NT2/D1 (cell line): ENCODE results near the gene XPO6.

Experiments used
- DNase-seq: peaks from one replicate; pipeline ENCODE4 v3.0.0-alpha.2; 2011; ENCODE audit warnings: low read depth, low spot score
- H3K27me3 ChIP-seq: 2 replicates; pipeline ENCODE4 v1.6.0; 2011; ENCODE audit warnings: mild to moderate bottlenecking; ENCODE audit not compliant: insufficient read length, insufficient read depth
- H3K36me3 ChIP-seq: 2 replicates; pipeline ENCODE4 v1.6.1; 2011; ENCODE audit warnings: mild to moderate bottlenecking, low read length, mixed read lengths; ENCODE audit not compliant: insufficient read depth, insufficient read length
- H3K4me1 ChIP-seq: 2 replicates; pipeline ENCODE4 v1.5.1; 2011; ENCODE audit not compliant: insufficient read depth, insufficient read length
- H3K4me3 ChIP-seq: 2 replicates; pipeline ENCODE4 v1.5.1; 2011; ENCODE audit warnings: low read depth; ENCODE audit not compliant: insufficient read length
- H3K9ac ChIP-seq: 2 replicates; pipeline ENCODE4 v1.6.0; 2011; ENCODE audit warnings: low read depth; ENCODE audit not compliant: insufficient read length
- H3K9me3 ChIP-seq: 2 replicates; pipeline ENCODE4 v1.5.1; 2011; ENCODE audit warnings: mild to moderate bottlenecking, low read length; ENCODE audit not compliant: insufficient read depth
- SUZ12 ChIP-seq: IDR thresholded peaks from 2 replicates; pipeline ENCODE4 v1.6.1; 2011; ENCODE audit not compliant: insufficient read length, insufficient read depth; ENCODE audit errors: extremely low read depth
- YY1 ChIP-seq: IDR thresholded peaks from 2 replicates; pipeline ENCODE4 v1.6.1; 2011; ENCODE audit not compliant: insufficient read length, insufficient read depth
- ZNF274 ChIP-seq: IDR thresholded peaks from 2 replicates; pipeline ENCODE4 v1.6.1; 2011; ENCODE audit warnings: mild to moderate bottlenecking, low read depth, low read length

XPO6 gene

DNA sequence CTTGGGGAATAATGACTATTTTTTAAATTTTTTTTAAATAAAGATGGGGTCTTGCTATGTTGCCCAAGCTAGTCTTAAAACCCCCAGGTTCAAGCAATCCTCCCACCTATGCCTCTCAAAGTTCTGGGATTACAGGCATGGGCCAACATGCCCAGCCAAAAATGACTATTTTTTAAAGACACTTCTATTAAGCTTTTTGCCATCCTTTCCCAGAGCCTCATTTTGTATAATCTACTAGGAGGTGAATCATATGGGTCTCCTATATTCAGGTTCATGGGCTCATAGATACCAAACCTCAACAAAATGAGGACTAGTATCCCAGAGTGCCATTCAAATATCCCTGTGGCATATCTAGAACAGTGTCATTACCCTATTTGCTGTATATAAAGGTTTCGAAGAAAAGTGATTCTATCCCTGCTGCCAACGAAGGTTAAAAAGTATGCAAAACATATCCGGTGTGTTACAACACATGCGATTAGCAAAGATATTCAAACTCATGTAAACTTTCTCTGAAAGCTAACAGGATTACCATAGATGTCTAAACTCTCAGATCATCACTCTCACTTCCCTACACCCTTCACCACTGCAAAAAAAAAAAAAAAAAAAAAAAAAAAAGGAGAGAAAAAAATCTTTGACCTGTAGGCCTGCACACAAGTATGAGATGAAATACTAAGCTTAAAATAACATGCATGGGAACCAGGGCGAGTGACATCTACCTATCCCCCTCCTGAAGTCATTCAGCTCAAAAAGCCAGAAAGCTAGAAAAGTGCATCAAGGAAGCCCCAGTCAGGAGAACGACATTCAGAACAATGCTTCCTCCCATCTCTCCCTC, 23.5 kb downstream of the XPO6 start:
- Histone ChIP-seq H3K9me3 (peaks cover 14% of the 10 kb centered on the region), H3K36me3 (peaks cover 38% of the 10 kb centered on the region), H3K4me1 (no peaks in the 10 kb centered on the region), H3K9ac (no peak overlapping the region), H3K4me3 (no peak overlapping the region), H3K27me3 (no peaks in the 10 kb centered on the region)
- DNase-seq: no peak
- TF ChIP-seq ZNF274 (no peak), SUZ12 (no peak), YY1 (no peak)

DNA sequence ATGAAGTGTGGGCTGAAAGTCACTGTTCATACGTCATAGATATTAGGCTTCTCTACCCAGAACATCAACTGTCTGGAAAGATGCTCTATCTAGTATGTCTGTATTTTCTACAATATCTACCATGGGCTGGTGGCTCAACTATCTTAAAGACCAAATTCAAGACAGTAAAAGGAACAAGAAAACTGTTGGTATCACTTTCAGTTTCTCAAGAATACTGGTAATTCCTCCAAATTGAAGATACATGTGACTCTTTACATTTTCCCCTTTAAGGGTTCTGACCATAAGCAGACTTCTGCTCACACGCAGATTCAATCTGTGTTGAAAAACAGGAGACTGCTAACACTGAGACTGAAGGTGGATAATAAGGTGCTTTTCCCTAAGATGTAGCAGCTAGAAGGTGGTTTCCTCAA, 24.2 kb downstream of the XPO6 start:
- DNase-seq: no peak
- Histone ChIP-seq H3K27me3 (no peaks in the 10 kb centered on the region), H3K4me1 (no peaks in the 10 kb centered on the region), H3K36me3 (peaks cover 31% of the 10 kb centered on the region), H3K4me3 (no peak overlapping the region), H3K9ac (no peak overlapping the region), H3K9me3 (peaks cover 14% of the 10 kb centered on the region)
- TF ChIP-seq ZNF274: no peak
- no peak for TF ChIP-seq YY1
- TF ChIP-seq SUZ12: no peak

DNA sequence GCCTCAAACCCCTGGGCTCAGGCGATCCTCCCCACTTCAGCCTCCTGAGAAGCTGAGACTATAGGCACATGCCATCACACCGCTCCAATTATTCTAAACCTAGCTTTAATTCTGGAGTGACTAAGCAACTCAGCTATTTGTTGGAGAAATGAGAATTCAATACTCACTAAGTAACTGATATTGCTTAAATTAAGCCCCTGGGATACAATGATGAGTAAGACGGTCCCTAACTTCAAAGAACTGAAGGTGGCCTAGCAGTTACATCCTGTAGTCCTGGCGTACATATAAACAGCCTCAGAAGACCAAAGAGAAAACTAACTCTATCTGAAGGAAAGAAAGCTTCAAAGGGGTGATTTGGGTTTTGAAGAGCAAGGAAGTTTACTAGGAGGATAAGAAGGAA, 25.0 kb downstream of the XPO6 start:
- Histone ChIP-seq H3K4me1 (peaks cover 3% of the 10 kb centered on the region), H3K9ac (no peak overlapping the region), H3K27me3 (no peaks in the 10 kb centered on the region), H3K36me3 (peaks cover 27% of the 10 kb centered on the region), H3K4me3 (no peak overlapping the region), H3K9me3 (peaks cover 14% of the 10 kb centered on the region)
- TF ChIP-seq YY1: no peak
- no peak for TF ChIP-seq ZNF274
- no peak for TF ChIP-seq SUZ12
- DNase-seq: no peak

DNA sequence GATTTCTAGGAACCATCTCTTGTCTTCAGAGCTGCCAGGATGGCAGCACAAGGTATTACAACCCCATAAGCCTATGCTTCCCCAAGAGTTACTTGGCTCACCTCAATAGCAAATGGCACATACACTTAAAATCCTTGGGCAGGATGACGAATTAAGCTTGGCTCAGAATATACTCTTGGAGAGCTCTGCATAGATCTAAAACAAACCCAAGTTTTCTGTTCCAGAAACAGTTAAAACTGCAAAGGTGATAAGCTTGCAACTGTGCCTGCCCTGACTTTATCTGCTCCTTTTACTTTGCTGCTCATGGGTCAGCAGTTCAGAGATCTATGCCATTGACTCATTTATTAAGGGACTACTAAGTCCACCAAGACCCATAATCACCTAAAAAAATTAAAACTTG, 26.1 kb downstream of the XPO6 start:
- H3K27me3 ChIP-seq: no peaks in the 10 kb centered on the region
- no peak for DNase-seq
- H3K9me3 ChIP-seq: peaks cover 14% of the 10 kb centered on the region
- no peak overlapping the region for H3K9ac ChIP-seq
- H3K4me3 ChIP-seq: no peak overlapping the region
- H3K36me3 ChIP-seq: peaks cover 21% of the 10 kb centered on the region
- peaks cover 6% of the 10 kb centered on the region for H3K4me1 ChIP-seq
- TF ChIP-seq ZNF274: no peak
- no peak for TF ChIP-seq SUZ12
- TF ChIP-seq YY1: no peak

DNA sequence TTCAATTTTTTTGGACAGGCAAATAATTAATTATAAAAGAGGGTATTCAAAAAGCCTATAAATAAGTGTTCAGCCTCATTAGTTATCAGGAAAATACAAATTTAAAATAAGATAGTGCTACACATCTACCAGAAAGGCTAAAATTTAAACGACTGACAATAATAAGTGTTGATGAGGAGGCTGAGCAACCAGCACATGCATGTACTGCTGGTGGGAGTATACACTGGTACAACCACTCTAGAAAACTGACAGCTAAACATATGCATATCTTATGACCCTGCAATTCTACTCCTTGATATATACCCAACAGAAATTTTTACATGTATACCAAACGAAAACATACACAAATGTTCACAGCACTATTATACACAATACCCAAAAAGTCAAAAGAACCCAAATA, 27.1 kb downstream of the XPO6 start:
- no peak overlapping the region for H3K9ac ChIP-seq
- peaks cover 6% of the 10 kb centered on the region for H3K4me1 ChIP-seq
- no peak for TF ChIP-seq YY1
- TF ChIP-seq SUZ12: no peak
- no peak for TF ChIP-seq ZNF274
- no peaks in the 10 kb centered on the region for H3K27me3 ChIP-seq
- peaks cover 14% of the 10 kb centered on the region for H3K9me3 ChIP-seq
- no peak for DNase-seq
- peaks cover 26% of the 10 kb centered on the region for H3K36me3 ChIP-seq
- no peak overlapping the region for H3K4me3 ChIP-seq

DNA sequence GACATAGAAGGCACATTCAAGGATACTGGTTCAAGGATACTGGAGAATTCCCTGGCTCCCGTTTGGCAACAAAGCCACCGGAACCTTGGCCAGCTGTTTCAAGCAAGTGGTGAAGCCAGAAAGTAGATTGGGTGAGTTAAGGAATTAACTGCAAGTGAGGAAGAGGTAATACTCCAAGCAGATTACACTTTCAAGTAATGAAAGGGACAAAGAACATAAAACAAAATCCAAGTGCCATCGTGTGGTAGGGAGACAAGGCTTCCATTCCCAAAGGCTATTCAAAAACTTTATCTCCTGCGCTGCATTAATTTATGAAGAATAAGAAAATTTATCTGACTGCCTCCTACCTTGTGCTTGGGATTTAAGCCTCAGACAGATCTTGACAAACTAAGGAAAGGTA, 27.8 kb downstream of the XPO6 start:
- no peak overlapping the region for H3K9ac ChIP-seq
- DNase-seq: no peak
- no peak overlapping the region for H3K4me3 ChIP-seq
- H3K4me1 ChIP-seq: peaks cover 8% of the 10 kb centered on the region
- no peaks in the 10 kb centered on the region for H3K27me3 ChIP-seq
- peaks cover 14% of the 10 kb centered on the region for H3K9me3 ChIP-seq
- H3K36me3 ChIP-seq: peaks cover 32% of the 10 kb centered on the region
- TF ChIP-seq SUZ12 (no peak), ZNF274 (no peak), YY1 (no peak)

DNA sequence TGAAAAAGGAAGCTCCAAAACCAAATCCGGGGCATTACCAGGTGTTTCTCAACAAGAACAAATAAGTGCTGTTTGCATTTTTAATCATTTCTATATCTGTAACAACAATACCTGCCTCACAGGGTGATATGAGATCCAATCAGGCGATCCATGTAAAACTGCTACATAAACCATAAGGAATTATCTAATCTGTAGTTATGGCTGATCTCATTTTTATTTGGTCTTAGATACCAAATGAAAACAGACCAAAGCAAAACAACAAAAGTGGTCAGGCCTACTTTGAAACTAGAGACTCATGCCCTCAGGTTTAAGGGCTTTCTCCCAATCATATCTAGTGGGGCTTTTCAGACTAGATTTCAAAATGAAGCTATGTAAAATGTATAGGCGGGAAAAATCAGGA, 28.3 kb downstream of the XPO6 start:
- TF ChIP-seq YY1 (no peak), ZNF274 (no peak), SUZ12 (no peak)
- Histone ChIP-seq H3K27me3 (no peaks in the 10 kb centered on the region), H3K36me3 (peaks cover 36% of the 10 kb centered on the region), H3K9me3 (peaks cover 14% of the 10 kb centered on the region), H3K4me3 (no peak overlapping the region), H3K4me1 (peaks cover 8% of the 10 kb centered on the region), H3K9ac (no peak overlapping the region)
- DNase-seq: no peak

DNA sequence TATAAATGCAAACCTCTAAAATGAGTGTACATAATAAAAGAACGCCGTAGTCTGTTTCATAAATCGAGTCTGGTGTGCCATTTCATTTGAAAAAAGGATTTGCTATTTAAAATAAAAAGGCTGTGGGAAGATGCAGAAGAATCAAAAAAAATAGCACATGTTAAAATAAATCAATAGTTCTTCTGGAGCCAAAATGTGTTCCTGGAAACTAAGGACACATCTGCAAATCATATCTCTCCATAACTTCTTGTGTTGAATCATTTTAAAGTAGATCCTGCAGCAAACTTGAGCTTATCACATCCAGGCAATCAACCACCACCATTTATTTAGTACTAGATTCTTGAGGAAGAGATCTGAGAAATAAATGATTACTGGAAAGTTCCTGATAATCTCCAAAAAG, 29.0 kb downstream of the XPO6 start:
- H3K36me3 ChIP-seq: peaks cover 43% of the 10 kb centered on the region
- H3K9ac ChIP-seq: no peak overlapping the region
- TF ChIP-seq YY1: no peak
- no peak for TF ChIP-seq SUZ12
- no peak for DNase-seq
- H3K4me1 ChIP-seq: peaks cover 8% of the 10 kb centered on the region
- no peak overlapping the region for H3K4me3 ChIP-seq
- H3K27me3 ChIP-seq: no peaks in the 10 kb centered on the region
- peaks cover 14% of the 10 kb centered on the region for H3K9me3 ChIP-seq
